ENCODE data around the gene ZNF672. TPM values are rescaled to one million over a fixed set of nuclear protein-coding genes. Genes with fewer than 3 reads are reported as not detected.
"Not testable (repeated sequence)": the region's sequence is repeated elsewhere in the genome, so short reads cannot be mapped to it uniquely, and the experiment has no call there.

The ZNF672 gene
- 10 to 100 TPM; 25.5 to 40.8 (median 26.8) TPM for total RNA-seq

GRCh38 chr1:248837781-248838356, at the start of gene ZNF672:
TSS of gene ZNF672 (plus strand) at chr1:248838224. CDS start at chr1:248847275, 9,051 bp downstream.
- ATAC-seq (ENCODE audit: low FRiP score) (peak; percentile 97), DNase-seq (ENCODE audit: low spot score) (peak; percentile 86)
- TF ChIP-seq CTCF (IDR thresholded peaks at IDR 0.05) = no peak

DNA sequence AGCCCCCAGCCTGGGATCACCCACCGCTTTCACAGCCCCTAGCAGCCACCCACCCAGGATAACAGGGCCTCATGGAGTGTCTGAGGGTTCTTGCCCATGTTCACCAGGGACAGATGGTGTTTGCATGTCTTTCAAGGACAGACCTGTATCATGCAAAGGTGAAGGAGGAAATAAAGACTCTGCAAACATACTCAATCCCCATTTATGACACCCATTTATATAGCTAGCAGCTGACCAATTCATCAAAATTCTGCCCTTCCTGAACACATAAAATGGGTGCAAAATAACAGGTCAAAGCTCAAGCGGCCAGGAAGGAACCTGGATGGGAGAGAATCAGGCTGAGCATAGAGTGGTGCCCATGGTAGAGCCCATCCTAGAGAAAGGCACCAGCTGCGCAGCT, 49.7 kb upstream of the ZNF672 start:
- no peak for DNase-seq (ENCODE audit: low spot score)
- ATAC-seq (ENCODE audit: low FRiP score) = no peak
- TF ChIP-seq CTCF (IDR thresholded peaks at IDR 0.05) = no peak

DNA sequence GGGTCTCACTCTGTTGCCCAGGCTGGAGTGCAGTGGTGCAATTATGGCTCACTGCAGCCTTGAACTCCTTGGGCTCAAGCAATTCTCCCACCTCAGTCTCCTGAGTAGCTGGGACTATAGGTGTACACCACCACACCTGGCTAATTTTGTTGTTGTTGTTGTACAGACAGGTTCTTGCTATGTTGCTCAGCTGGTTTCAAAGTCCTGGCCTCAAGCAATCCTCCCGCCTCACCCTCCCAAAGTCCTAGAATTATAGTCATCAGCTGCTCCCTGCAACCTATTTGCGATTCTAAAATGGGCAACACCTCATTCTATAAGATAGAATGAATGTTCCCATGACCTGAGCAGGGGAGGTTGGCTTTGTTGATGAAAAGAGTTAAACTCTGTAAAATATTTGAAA, 48.7 kb upstream of the ZNF672 start:
- not testable (repeated sequence) for DNase-seq (ENCODE audit: low spot score); ATAC-seq (ENCODE audit: low FRiP score)

DNA sequence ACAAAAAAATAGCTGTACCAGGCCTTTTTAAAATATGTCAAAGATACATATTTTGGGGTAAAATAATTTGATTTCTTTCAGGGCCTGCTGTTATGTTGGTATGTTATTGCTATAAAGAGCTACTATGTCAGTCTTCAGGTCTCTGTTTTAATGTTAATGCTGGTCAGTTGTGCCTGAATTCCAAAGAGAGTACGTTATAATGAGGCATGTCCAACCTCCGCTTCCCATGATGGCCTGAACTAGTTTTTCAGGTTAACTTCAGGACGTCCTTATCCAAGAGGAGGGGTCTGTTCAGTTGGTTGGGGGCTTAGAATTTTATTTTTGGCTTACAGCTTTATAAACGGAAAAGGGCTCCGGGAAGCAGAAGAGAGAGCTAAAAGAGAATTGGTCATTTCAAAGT, 47.6 kb upstream of the ZNF672 start:
- no peak for TF ChIP-seq CTCF (IDR thresholded peaks at IDR 0.05)
- ATAC-seq (ENCODE audit: low FRiP score) = no peak
- no peak for DNase-seq (ENCODE audit: low spot score)

DNA sequence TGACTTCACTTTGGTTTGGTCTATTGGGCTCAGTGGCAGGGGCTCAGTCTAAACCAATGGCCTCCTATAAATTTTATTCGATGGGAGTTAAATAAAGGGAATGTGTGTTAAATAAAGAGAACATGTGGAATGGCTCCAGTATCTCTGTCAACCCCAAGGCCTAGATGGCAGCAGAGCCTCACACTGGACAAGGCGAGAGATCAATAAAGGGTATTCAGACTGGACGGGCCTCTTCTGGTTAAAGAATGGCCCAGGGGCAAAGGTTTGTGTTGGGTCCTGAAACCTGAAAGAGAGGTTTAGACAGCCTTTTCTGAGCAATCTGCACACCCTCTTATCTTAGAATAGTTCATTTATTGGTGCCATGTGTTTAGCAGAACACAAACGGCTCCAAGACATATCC, 47.0 kb upstream of the ZNF672 start:
- no peak for TF ChIP-seq CTCF (IDR thresholded peaks at IDR 0.05)
- ATAC-seq (ENCODE audit: low FRiP score) (no peak), DNase-seq (ENCODE audit: low spot score) (no peak)

DNA sequence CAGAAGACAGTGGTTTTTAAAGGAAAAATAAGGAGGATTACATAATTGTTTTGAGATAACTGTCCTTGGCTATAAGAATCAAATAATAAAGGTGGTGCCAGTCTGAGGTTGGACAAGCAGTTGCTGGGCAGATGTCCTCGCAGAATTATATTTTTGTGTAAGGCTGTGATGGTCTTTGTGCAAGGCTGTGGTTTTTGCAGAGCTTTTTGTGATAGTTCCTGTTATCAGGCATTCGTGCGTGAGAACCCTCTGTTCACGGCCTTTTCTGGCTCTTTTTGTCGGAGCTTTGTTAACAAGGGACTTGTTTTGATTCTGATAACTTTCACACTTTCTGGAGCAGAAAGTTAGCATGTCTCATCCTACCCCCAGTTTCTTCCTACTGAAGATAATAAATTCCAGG, 45.7 kb upstream of the ZNF672 start:
- DNase-seq (ENCODE audit: low spot score) (no peak), ATAC-seq (ENCODE audit: low FRiP score) (no peak)
- TF ChIP-seq CTCF (IDR thresholded peaks at IDR 0.05) = no peak

- TF ChIP-seq CTCF (IDR thresholded peaks at IDR 0.05) = no peak
- ATAC-seq (ENCODE audit: low FRiP score) = no peak
- no peak for DNase-seq (ENCODE audit: low spot score)
Measured at GRCh38 chr1:248793592-248793991, 44.4 kb upstream of the ZNF672 start.

DNA sequence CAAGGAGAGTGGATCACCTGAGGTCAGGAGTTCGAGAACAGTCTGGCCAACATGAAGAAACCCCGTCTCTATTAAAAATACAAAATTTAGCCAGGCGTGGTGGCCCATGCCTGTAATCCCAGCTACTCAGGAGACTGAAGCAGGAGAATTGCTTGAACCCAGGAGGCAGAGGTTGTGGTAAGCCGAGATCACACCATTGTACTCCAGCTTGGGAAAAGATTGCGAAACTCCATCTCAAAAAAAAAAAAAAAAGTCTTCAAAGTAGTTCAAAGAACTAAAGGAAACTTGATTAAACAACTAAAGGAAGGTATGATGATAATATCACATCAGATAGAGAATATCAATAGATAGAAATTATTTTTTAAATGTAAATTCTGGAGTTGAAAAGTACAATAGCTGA, 43.4 kb upstream of the ZNF672 start:
- DNase-seq (ENCODE audit: low spot score); ATAC-seq (ENCODE audit: low FRiP score): not testable (repeated sequence)
